GM11168 (cell line): ENCODE measurements around the gene FANCC.

ENCODE experiments used
- in situ Hi-C: fragments of 300-500 bp; cut with MboI; formaldehyde crosslinking; loops from one replicate; pipeline ENCODE4 v1.12.0; 2022; ENCODE audit warnings: low sequenced_read_pairs; ENCODE audit not compliant: unreplicated experiment

FANCC gene

GRCh38 chr9:95092262-95093072, 225.0 kb downstream of the FANCC start:
- in situ Hi-C loops, result no loop called here

- in situ Hi-C loops, result no loop called here
Observed at GRCh38 chr9:95091601-95092261, 225.8 kb downstream of the FANCC start.

GRCh38 chr9:95090871-95091577, 226.5 kb downstream of the FANCC start:
- in situ Hi-C loops, result no loop called here

GRCh38 chr9:95090023-95090791, 227.3 kb downstream of the FANCC start:
- in situ Hi-C loops, result no loop called here

GRCh38 chr9:95089257-95090022, 228.1 kb downstream of the FANCC start:
- in situ Hi-C loops, result no loop called here

- in situ Hi-C loops, result no loop called here
Observed at GRCh38 chr9:95088421-95089161, 228.9 kb downstream of the FANCC start.

- in situ Hi-C loops, result no loop called here
Observed at GRCh38 chr9:95087659-95088242, 229.8 kb downstream of the FANCC start.

GRCh38 chr9:95086564-95086955, 230.9 kb downstream of the FANCC start:
- in situ Hi-C loops, result no loop called here

- in situ Hi-C loops, result no loop called here
Observed at GRCh38 chr9:95085861-95086563, 231.5 kb downstream of the FANCC start.

GRCh38 chr9:95085036-95085770, 232.3 kb downstream of the FANCC start:
- in situ Hi-C loops, result no loop called here

- in situ Hi-C loops, result no loop called here
Observed at GRCh38 chr9:95084254-95084934, 233.1 kb downstream of the FANCC start.

GRCh38 chr9:95083086-95083768, 234.3 kb downstream of the FANCC start:
- in situ Hi-C loops, result no loop called here

GRCh38 chr9:95082401-95083084, 235.0 kb downstream of the FANCC start:
- in situ Hi-C loops, result no loop called here

- in situ Hi-C loops, result no loop called here
Observed at GRCh38 chr9:95081998-95082397, 235.5 kb downstream of the FANCC start.

- in situ Hi-C loops, result no loop called here
Observed at GRCh38 chr9:95080961-95081647, 236.4 kb downstream of the FANCC start.
